HCT116 (cell line): Measurements from ENCODE around the gene USH1G.

ENCODE experiments used
- RAD21 ChIP-seq: IDR thresholded peaks from 2 replicates; pipeline ENCODE4 v1.6.1; 2012; ENCODE audit warnings: low read depth, mild to moderate bottlenecking
- TF ChIP-seq, protein P1 (sequence below), 3 experiments: fragments of 200-600 bp in 1 of 3; sonication (generic) in 1 of 3; IDR thresholded peaks in 2 of 3; conservative IDR thresholded peaks in 1 of 3; 2 replicates each; pipeline ENCODE4 v1.5.1; 2012 to 2017; ENCODE audit warnings: low read depth in 2 of 3, low read length in 2 of 3, antibody characterized with exemption in 1 of 3, borderline replicate concordance in 1 of 3, control low read depth in 1 of 3, mild to moderate bottlenecking in 1 of 3, mixed read lengths in 1 of 3, mixed run types in 1 of 3, moderate library complexity in 1 of 3; ENCODE audit not compliant: insufficient read depth in 1 of 3

GRCh38 chr17:74925242-74925641 is 2.2 kb upstream of the USH1G start:
- no peak for TF ChIP-seq RAD21
- TF ChIP-seq, protein P1, sequence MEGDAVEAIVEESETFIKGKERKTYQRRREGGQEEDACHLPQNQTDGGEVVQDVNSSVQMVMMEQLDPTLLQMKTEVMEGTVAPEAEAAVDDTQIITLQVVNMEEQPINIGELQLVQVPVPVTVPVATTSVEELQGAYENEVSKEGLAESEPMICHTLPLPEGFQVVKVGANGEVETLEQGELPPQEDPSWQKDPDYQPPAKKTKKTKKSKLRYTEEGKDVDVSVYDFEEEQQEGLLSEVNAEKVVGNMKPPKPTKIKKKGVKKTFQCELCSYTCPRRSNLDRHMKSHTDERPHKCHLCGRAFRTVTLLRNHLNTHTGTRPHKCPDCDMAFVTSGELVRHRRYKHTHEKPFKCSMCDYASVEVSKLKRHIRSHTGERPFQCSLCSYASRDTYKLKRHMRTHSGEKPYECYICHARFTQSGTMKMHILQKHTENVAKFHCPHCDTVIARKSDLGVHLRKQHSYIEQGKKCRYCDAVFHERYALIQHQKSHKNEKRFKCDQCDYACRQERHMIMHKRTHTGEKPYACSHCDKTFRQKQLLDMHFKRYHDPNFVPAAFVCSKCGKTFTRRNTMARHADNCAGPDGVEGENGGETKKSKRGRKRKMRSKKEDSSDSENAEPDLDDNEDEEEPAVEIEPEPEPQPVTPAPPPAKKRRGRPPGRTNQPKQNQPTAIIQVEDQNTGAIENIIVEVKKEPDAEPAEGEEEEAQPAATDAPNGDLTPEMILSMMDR (IDR thresholded peaks at IDR 0.05 in 2 of 3, conservative IDR thresholded peaks at IDR 0.05 in 1 of 3; ENCODE audit: borderline replicate concordance in 1 of 3, insufficient read depth in 1 of 3, low read depth in 2 of 3, low read length in 2 of 3): no peak
